ENCODE data around the gene FUT2. TPM values are rescaled to one million over a fixed set of nuclear protein-coding genes. Genes with fewer than 3 reads are reported as not detected.

The FUT2 gene
- total RNA-seq, 1 experiment from 2014 or later = not detected

DNA sequence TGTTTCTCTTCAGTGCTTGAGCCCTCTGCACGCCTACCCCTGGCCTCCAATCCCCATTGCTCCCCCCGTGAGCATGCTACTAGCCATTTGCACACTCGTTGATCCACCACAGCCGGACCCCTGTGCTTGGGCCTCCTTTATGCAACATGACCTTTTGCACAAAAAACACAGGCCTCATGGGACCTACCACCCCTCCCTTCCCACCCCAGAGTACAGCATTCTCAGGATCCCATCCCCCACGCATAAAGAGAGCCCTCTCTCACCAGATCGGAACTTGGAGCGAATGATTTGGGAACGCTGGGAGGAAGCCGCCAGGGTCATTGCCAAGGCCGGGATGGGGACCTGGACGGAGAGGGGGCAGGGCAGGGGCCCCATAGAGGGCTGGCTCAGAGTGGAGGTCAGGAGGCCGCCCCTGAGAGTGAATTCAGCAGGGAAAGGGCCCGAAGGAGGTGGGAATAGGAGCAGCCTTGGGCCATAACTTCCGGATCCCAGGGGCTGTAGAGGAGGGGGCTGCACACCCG is 23.0 kb downstream of the FUT2 start:
- DNase-seq (ENCODE audit: low read depth) = no peak
- in situ Hi-C loops (cut with HindIII; ENCODE audit: low pct_unique_long_range_greater_than_20kb, low sequenced_read_pairs) = no loop called here

DNA sequence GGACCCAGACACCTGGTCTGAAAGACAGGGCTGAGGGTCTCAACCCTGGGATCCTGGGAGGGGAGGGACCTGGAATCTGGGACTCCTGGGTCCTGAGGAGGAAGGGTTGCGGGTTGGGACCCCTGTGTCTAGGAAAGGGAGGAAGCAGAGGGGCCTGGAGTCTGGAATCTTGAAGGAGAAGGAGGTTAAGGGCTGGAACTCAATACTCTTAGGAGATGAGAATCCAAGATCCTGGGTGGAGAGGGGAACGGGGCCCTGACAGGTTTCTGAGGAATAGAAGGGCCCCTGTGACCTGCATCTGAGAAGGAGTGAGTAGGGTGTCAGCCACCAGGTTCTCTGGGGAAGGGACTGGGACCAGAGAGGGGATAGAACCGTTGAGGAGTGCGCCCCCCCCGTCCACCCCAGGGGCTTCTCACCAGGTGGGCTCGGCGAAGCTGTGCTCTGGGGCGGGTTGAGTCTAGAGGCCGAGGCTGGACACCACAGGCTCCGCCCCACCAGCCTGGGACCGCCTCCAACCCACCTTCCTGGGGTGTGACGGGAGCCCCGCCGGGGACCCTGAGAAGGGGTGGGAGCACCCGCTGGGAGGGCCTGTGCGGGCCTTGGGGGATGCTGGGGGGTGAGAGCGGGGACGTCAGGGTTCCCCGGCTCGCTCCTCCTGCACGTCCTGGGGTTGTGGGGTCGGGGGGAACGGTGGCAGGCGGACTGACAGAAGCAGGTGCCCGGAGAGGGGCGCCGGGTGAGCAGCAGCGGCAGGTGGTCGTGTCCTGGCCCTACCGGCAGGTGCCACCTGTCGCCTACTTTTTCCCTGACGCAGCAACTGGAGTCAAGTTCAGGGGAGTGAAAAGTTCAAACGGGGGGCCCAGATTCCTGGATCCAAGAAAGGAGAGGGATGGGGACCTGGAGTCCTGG is 23.7 kb downstream of the FUT2 start, which contains the start of gene MAMSTR:
MAMSTR (minus strand) TSS at position 463 of the 909 bp plus-strand sequence. CDS start 694 bp downstream, outside the sequence.
- in situ Hi-C loops (cut with HindIII; ENCODE audit: low pct_unique_long_range_greater_than_20kb, low sequenced_read_pairs) = no loop called here
- DNase-seq (ENCODE audit: low read depth) = no peak

DNA sequence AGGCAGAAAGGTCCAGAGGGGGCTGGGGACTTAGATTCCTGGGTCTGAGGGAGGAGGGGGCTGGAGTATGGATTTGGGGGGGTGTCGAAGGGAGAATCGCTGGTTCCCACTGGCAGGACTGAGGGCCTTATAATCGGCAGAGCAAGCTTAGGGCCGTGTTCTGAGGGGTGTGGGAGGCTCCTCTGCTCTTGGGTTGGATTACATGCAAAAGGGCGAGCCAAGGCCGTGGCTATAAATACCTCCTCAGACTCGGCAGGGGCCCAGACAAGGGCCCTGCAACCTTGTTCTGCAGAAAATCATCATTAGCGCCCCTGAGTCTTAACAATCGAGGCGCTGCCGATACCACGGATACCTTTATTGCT is 24.5 kb downstream of the FUT2 start:
- in situ Hi-C loops (cut with HindIII; ENCODE audit: low pct_unique_long_range_greater_than_20kb, low sequenced_read_pairs) = no loop called here
- no peak for DNase-seq (ENCODE audit: low read depth)

- DNase-seq (ENCODE audit: low read depth) = peak; percentile 99
- in situ Hi-C loops (cut with HindIII; ENCODE audit: low pct_unique_long_range_greater_than_20kb, low sequenced_read_pairs) = no loop called here
Observed at GRCh38 chr19:48720613-48721296, 25.0 kb downstream of the FUT2 start.

GRCh38 chr19:48722196-48722708 is 26.5 kb downstream of the FUT2 start:
- in situ Hi-C loops (cut with HindIII; ENCODE audit: low pct_unique_long_range_greater_than_20kb, low sequenced_read_pairs) = no loop called here

DNA sequence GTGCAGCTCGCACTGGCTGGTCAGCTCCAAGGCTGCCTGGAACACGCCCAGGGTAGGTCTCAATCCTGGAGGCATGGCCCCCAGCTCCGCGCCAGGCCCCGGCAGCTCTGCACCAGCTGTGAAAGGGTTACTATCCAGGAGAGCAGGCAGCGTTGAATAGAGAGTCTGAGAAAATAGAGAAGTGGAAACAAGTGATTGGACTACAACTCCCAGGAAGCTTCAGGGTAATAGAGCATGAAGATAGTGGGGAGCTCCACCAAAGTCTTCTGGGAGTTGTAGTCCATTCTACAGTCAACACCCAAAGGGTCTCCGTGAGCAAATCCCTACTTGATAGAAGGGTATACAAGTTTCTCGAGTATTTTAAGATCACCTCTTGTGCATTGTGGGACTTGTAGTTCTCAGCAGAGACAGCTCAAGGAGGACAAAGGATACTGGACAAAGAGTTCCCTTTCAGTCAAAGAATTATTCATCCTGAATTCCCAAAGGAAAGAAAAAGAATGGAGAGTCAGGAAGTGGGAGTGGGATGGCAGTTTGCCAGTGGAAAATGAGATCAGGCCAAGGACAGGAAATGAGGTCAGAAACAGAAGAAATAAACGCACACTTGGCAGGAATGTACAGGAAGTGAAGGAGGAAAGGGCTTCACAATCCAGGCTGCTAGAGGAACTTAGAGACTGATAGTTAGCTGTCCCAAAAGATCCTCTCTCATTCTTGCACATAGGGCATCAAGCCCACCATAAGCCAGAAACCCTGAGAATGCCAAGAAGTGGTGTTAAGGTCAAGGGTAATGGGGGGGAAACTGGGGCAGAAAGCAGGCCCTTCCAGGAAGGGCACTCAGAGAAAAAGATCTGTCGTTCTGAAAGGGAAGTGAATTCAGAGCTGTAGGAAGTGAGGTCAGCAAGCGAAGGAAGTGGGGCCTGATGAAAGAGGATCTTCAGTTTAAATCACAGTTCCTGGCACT is 29.3 kb downstream of the FUT2 start:
- peak; percentile 90 for DNase-seq (ENCODE audit: low read depth)
- in situ Hi-C loops (cut with HindIII; ENCODE audit: low pct_unique_long_range_greater_than_20kb, low sequenced_read_pairs) = no loop called here

More at GRCh38 chr19:48722196-48722708, 26.5 kb downstream of the FUT2 start:
- DNase-seq (ENCODE audit: low read depth) = no peak

GRCh38 chr19:48726556-48726955 is 30.8 kb downstream of the FUT2 start:
- no peak for DNase-seq (ENCODE audit: low read depth)
- in situ Hi-C loops (cut with HindIII; ENCODE audit: low pct_unique_long_range_greater_than_20kb, low sequenced_read_pairs) = no loop called here

- DNase-seq (ENCODE audit: low read depth) = no peak
- in situ Hi-C loops (cut with HindIII; ENCODE audit: low pct_unique_long_range_greater_than_20kb, low sequenced_read_pairs) = no loop called here
Observed at GRCh38 chr19:48728911-48729664, 33.3 kb downstream of the FUT2 start.

DNA sequence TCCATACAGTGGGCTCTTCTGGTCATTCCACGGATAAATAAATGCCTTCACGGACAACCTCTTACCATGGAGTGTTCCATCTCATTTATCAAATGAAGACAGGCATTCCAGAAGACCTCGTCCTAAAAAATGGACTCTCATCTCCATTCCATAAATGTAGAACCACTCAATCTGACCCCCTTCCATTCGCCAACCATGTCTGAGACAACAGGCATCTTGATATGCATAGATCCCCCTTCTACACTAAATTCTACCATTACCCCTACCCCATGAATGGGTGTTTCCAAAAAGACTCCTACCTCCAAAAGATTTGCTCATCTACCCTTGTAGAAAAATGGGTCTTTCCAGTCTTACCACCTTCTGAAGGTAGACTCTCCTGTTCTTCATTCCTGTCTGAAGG is 35.7 kb downstream of the FUT2 start:
- in situ Hi-C loops (cut with HindIII; ENCODE audit: low pct_unique_long_range_greater_than_20kb, low sequenced_read_pairs) = no loop called here
- DNase-seq (ENCODE audit: low read depth) = no peak

- in situ Hi-C loops (cut with HindIII; ENCODE audit: low pct_unique_long_range_greater_than_20kb, low sequenced_read_pairs) = no loop called here
- no peak for DNase-seq (ENCODE audit: low read depth)
Observed at GRCh38 chr19:48734625-48735024, 38.9 kb downstream of the FUT2 start.

DNA sequence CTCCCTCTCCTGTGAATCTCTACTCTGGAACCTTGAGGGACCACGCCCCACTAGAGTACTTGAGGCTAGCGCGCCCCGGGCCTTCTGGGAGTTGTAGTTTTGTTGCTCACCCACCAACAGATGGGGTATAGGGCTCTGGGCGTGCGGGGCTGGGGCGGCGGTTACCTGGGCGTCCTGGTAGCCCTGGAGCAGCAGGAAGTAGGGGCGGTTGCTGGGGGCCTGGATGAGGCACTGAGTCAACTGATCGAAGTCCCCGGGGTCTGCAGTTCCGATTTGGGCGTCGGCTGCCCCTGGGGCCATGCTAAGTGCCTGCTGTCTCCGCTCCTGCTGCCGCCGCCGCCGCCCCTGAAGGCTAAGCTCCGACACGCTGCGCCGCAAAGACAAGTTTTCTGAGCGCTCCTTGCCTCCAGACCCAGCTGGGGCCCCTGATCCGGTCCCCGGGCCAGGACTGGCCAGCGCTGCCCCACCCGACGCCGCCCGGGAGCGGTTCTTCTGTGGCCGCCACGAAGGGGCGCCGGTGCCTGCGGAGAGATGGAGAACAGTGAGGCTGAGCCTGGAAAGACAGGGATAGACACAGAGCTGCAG is 39.4 kb downstream of the FUT2 start:
- DNase-seq (ENCODE audit: low read depth) = no peak
- in situ Hi-C loops (cut with HindIII; ENCODE audit: low pct_unique_long_range_greater_than_20kb, low sequenced_read_pairs) = no loop called here

- in situ Hi-C loops (cut with HindIII; ENCODE audit: low pct_unique_long_range_greater_than_20kb, low sequenced_read_pairs) = no loop called here
Observed at GRCh38 chr19:48737360-48737998, 41.7 kb downstream of the FUT2 start.

DNA sequence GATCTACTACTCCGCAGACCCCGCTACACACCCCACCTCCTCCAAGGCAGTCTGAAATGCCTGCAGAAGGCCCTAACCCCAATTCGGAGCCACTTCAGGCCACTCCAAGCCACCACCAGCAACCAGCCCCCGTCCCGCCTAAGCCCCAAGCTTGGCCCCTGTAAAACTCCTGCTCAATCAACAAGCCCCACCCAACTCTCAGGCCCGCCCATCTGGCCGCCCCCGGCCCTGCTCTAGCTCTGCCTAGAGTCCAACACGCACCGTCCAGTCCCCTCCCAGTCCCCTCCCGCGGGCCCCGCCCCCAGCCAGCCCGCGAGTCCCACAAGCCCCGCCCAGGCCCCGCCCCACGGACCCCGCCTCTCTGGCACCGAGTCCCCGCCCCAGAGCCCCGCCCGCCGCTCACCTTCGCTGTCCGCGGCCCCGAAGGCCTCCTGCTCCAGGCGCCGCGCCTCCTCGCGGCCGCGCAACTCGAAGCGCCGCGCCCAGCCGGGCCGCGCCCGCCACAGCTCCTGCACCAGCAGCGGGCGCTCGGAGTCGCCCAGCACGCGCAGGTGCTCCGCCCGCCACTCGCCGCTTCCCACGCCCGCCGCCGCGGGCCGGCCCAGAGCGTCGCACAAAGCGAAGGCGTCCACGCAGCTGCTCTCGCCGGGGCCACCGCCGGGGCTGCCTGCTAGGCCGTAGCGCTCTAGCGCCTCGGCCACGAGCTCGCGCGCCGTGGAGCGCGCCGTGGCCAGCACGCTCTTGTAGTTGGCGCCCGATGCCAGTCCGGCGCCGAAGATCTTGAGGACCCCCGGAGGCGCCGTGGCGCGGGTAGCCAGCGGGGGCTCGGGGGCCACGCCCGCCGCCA is 43.0 kb downstream of the FUT2 start:
- in situ Hi-C loops (cut with HindIII; ENCODE audit: low pct_unique_long_range_greater_than_20kb, low sequenced_read_pairs) = no loop called here

More at GRCh38 chr19:48737360-48737998, 41.7 kb downstream of the FUT2 start:
- peak; percentile 36 for DNase-seq (ENCODE audit: low read depth)

DNA sequence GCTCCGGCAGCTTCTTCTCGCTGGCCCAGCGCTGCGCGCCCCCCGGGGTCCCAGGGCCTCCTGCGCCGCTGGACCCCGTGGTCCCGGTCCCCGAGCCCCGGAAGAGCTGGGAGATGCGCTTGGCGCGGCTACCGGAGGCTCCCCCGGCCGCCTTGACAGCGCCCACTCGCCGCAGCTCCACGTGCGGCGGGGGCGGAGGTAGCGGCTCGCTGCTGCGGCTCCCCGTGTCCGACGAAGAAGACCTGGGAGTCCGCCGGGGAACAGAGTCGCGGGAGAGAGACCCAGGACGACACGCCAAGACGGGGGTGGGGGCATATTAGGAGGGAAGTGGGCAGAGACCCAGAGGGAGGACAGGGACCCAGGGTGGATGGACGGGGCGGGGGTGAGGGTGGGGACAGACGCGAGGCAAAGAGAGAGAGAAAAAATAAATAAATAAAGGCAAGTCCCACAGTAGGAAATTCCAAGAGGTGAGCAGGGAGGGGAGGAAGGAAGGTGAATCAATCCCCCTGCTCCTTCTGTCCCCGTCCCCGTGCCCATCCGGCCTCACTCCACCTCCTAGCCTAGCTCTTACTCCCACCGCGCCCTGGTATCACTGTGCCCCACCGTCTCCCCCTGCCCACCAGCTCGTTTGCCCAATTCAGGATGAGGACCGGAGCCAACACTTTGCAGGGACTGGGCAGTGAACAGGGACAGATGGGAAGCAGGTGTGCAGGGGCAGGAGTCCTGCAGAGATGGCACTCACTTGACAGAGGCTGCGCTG is 43.8 kb downstream of the FUT2 start:
- in situ Hi-C loops (cut with HindIII; ENCODE audit: low pct_unique_long_range_greater_than_20kb, low sequenced_read_pairs) = no loop called here
- no peak for DNase-seq (ENCODE audit: low read depth)

More for the DNA sequence above, 43.0 kb downstream of the FUT2 start:
- peak; percentile 86 for DNase-seq (ENCODE audit: low read depth)
